Right lobe of liver (tissue), 4 donors: ENCODE measurements around the gene CLTB.

Experiments
- POLR2A ChIP-seq: fragments of 450-650 bp; IDR thresholded peaks from one replicate; pipeline ENCODE4 v1.6.1; 2017; ENCODE audit warnings: antibody characterized with exemption, mild to moderate bottlenecking
- TF ChIP-seq, protein P1 (sequence below), 4 donors: fragments of 200-600 bp in 3 of 4; fragments of 450-650 bp in 1 of 4; IDR thresholded peaks; one replicate each; pipeline versions ENCODE4 v1.5.1 to v1.8.0; 2016 to 2022; ENCODE audit warnings: antibody characterized with exemption in 4 of 4, mild to moderate bottlenecking in 2 of 4
- donor health status: DM: no; HTN: no; CAD: no.
- donor health status: DM: no; HTN: no; CAD: no.
- donor health status: DM: no; HTN: yes; CAD: no.

DNA sequence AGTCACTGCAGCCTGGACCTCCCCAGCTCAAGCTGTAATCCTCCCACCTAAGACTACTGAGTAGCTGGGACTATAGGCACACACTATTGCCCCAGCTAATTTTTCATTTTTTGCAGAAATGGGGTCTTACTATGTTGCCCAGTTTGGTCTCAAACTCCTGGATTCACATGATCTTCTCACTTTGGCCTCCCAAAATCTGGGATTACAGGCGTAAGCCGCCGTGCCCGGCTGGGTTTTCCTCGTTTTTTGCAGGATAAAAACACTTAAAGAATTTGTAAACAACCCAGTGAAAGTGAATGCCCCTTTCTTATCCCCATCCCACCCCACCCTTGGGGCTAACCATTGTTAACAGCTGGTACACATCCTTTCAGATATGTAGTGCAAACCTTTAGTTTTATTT, 7.7 kb downstream of the CLTB start:
- TF ChIP-seq, protein P1, sequence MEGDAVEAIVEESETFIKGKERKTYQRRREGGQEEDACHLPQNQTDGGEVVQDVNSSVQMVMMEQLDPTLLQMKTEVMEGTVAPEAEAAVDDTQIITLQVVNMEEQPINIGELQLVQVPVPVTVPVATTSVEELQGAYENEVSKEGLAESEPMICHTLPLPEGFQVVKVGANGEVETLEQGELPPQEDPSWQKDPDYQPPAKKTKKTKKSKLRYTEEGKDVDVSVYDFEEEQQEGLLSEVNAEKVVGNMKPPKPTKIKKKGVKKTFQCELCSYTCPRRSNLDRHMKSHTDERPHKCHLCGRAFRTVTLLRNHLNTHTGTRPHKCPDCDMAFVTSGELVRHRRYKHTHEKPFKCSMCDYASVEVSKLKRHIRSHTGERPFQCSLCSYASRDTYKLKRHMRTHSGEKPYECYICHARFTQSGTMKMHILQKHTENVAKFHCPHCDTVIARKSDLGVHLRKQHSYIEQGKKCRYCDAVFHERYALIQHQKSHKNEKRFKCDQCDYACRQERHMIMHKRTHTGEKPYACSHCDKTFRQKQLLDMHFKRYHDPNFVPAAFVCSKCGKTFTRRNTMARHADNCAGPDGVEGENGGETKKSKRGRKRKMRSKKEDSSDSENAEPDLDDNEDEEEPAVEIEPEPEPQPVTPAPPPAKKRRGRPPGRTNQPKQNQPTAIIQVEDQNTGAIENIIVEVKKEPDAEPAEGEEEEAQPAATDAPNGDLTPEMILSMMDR (IDR thresholded peaks at IDR 0.05), result no peak
- TF ChIP-seq POLR2A, result no peak
